SK-N-SH treated with all-trans-retinoic acid at 6 μM for 48 hours (cell line): Measurements from ENCODE around the gene RSF1.

Source experiments
- CSDC2 ChIP-seq: fragments of 250-450 bp; sonication (Bioruptor Pico); IDR thresholded peaks from 2 replicates; pipeline ENCODE4 v1.5.0; 2020; ENCODE audit warnings: mild to moderate bottlenecking, moderate library complexity
- RARB ChIP-seq: fragments of 250-450 bp; sonication (Bioruptor Pico); IDR thresholded peaks from 2 replicates; pipeline ENCODE4 v1.8.0; 2021; ENCODE audit warnings: mild to moderate bottlenecking, moderate library complexity

- no peak for TF ChIP-seq RARB (CRISPR knock-in tag)
- TF ChIP-seq CSDC2 (CRISPR knock-in tag) = no peak
Observed at GRCh38 chr11:77851503-77851902, 31.0 kb upstream of the RSF1 start.
